G401.6 (cell line): ENCODE data around the gene ERAP2.

Experiments
- FAIRE-seq: peaks from 2 replicates; lab custom pipeline; 2012; peaks lifted over from hg19 to GRCh38; lab: Jason Lieb, UNC

The ERAP2 gene

GRCh38 chr5:96933764-96934707 is 57.7 kb downstream of the ERAP2 start:
- no peak for FAIRE-seq

DNA sequence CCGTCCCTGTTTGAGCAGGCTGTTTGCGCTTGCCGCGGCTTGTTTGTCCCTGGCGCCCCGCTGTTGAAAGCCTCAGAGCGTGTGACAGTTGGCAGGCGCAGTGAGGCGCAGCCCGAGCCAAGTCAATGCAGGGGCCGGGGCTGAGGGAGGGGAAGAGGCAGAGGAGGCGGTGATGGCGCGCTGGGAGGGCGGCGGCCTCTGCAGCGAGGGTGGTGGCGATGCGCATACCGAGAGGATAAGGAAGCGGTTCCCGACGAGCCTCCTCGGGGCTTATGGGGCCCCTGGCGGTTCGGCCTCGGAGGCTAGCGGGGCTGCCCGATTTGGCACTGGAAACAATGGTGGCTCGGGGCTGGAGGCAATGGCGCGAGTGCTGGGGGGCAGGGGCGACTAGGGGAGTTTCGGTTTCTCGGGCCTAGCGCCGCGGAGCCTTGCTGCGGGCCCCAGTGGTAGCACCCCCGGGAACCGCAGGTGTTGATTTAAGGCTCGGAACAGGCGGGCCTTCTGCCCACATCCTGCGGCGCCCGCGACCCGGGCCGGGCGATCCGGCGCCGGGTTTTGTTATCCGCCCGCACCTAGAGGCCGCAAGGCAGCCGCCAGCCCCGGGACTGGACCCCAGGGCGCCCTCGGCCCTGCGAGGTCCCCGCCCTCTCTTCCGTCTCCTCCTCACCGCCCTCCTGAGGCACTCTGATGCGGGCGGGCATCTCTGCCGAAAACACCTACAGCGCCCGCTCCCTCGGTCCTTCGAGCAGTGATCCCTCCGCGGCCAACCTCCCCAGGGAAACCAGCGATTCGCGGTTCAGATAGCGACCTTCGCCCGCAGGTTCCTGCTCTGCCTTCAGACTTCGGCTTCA is 58.6 kb downstream of the ERAP2 start:
- peak; percentile 69 for FAIRE-seq

GRCh38 chr5:96935559-96936430 is 59.5 kb downstream of the ERAP2 start, which contains the start of gene LNPEP:
TSS of gene LNPEP (plus strand) at chr5:96936080. CDS start at chr5:96936156, 76 bp downstream.
- FAIRE-seq, result peak; percentile 95

- FAIRE-seq, result no peak
These were observed 60.4 kb downstream of the ERAP2 start for GRCh38 chr5:96936431-96937320.

GRCh38 chr5:96940586-96940985 is 64.3 kb downstream of the ERAP2 start:
- no peak for FAIRE-seq

- no peak for FAIRE-seq
These were observed 64.8 kb downstream of the ERAP2 start for GRCh38 chr5:96941140-96941539.

- no peak for FAIRE-seq
These were observed 65.8 kb downstream of the ERAP2 start for GRCh38 chr5:96942078-96942477.

- FAIRE-seq, result no peak
These were observed 66.6 kb downstream of the ERAP2 start for GRCh38 chr5:96942911-96943310.

DNA sequence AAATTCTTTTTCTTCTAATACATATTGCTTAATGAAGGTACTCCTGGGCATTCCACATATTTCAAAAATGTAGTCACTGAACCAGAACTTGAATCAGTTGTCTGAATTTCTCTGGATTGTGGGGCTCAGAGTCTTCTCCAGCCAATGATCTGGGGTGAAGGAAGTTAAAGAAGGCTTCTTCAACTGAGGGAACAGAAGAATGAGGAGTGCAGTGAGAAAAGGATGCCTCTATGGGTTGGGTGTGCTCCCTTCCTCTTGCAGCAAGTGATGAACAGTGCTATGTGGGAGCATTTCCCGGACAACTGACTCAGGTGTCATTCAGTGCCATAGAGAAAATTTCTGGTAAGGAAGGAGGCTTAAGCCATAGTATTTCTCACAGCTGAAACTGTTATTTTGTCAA is 67.5 kb downstream of the ERAP2 start:
- no peak for FAIRE-seq

- no peak for FAIRE-seq
These were observed 69.0 kb downstream of the ERAP2 start for GRCh38 chr5:96945144-96945897.

DNA sequence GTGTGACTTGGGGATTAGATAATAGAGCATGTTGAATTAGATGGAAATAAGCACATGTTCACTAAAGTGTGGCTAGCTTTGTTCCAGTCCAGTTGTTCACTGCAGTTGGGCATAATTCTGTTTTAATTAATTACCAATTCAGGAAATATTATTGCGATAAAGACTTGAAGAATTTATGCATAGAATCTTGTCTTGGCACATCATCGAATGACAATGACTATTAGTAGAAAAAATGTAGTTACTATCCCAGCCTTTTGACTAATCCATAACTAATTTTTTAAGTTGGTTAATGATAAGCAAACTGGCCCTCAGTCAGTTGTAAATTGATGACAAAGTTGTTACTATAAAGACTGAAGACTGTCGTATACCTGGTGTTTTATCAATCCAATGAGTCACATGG is 70.1 kb downstream of the ERAP2 start:
- no peak for FAIRE-seq

GRCh38 chr5:96952118-96952750 is 75.9 kb downstream of the ERAP2 start:
- FAIRE-seq, result peak; percentile 72

DNA sequence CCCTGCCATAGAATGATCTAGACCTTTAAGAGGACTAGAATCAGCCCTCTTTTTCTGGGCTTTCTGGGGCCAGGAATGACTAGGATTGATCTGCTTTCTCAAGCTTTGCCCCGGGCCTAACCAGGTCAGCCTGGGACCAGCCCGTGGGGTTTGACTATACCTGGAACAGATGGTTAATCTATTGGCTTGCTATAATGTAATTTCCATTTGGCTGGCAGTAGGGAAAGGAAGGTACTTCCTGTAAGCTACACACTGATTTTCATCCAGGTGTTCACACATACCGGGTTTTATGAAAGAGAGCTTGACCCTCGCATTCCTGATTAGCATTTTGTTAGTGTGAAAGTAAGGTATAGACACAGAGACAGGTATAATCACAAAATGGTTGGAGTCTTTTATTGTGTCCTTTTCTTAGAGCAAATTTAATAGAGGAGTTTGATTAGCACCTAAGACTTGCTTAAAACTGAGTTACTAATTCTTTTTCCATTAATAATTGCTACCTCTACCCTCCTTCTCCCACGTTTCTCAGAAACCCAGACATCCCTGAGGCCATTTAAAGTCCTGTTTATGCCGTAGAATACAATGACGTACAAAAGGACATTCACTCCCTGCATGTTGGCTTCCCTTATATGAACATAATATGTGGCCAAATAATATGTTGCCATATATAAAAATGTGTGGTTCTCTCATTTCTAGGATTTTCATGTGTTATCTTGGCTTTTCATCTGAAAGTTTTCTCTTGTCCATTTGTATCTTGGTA is 76.9 kb downstream of the ERAP2 start:
- FAIRE-seq, result no peak

- no peak for FAIRE-seq
These were observed 81.2 kb downstream of the ERAP2 start for GRCh38 chr5:96957254-96958049.

DNA sequence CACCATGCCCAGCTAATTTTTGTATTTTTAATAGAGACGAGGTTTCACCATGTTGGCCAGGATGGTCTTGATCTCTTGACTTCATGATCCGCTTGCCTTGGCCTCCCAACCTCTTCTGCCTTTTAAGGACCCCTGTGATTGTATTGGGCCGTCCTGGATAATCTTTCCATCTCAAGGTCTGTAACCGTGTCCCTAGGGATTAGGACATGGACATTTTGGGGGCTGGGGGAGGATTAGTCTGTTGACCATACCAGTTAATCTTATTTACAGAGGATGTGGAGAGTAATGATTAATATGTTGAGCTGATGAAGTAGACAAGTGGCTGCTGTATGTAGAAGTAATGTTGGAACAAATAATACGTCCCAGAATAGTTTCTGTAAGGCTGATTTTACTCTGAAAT is 82.7 kb downstream of the ERAP2 start:
- FAIRE-seq, result no peak

- no peak for FAIRE-seq
These were observed 84.8 kb downstream of the ERAP2 start for GRCh38 chr5:96961053-96961452.

- FAIRE-seq, result no peak
These were observed 86.3 kb downstream of the ERAP2 start for GRCh38 chr5:96962540-96962991.

GRCh38 chr5:96963267-96963666 is 87.0 kb downstream of the ERAP2 start:
- FAIRE-seq, result no peak
